LNCaP clone FGC (cell line): Measurements from ENCODE around the gene CIT.
A peak's percentile ranks its signal among the peaks of the same experiment; 100 is the strongest.

ENCODE experiments used
- DNase-seq: peaks from one replicate; pipeline ENCODE4 v3.0.0-alpha.2; 2011; ENCODE audit warnings: low read depth
- H3K4me3 ChIP-seq: 2 replicates; pipeline ENCODE4 v1.5.1; 2011; ENCODE audit warnings: mild to moderate bottlenecking, low read depth, low read length, control low read depth
- CTCF ChIP-seq: IDR thresholded peaks from 2 replicates; pipeline ENCODE4 v1.5.1; 2012; ENCODE audit warnings: mild to moderate bottlenecking; ENCODE audit not compliant: control insufficient read depth, insufficient read depth; ENCODE audit errors: extremely low read depth

CIT gene

DNA sequence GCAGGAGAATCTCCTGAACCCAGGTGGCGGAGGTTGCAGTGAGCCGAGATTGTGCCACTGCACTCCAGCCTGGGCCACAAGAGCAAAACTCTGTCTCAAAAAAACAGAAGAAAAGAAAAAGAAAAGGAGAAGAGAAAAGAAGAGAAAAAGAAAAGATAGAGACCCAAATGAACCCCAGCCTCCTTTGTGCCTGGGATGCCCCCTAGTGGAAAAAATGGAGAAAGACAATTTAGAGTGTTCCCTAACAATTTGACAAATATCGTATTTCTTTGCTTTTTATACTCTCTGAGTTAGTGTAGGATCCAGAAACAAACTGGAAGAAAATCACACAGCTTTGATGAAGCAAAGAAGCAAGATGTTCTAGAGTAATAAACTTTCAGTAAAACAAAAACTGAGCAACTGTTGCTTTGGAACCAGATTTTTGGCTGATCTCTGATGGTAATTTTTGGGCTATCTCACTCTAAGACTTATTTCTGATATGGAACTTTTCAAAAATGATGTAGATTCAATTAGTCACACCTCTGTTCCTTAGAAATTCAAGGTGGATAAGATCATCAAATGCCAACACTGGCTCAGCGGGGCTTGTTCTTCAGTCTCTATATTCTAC, 227.8 kb downstream of the CIT start:
- TF ChIP-seq CTCF, result peak; percentile 69
- no peak for DNase-seq
- H3K4me3 ChIP-seq, result no peak overlapping the region

DNA sequence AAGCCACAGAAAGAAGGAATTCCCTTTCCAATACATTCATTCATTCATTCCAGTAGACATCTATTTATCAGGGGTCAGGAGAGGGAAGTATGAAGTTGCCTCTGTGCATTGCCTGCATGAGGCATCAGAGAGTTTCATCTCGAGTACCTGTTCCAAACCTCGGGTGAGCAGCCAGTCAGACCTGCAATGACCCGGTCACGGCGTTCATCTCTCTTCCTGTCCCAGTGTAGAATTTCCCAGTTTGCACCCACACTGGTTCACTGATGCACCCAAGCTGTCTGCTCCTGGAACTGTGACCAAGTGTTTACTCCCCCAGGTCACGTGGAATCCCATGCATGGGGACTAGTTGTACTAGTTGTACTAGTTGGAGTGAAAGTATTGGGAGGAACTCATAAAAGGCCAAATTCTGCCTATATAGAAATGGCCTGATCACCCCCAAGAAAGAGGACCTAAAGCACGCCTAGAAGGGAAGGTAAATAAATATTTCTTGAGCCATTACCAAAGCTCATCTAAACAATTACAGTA, 231.5 kb downstream of the CIT start:
- no peak for DNase-seq
- TF ChIP-seq CTCF, result no peak

GRCh38 chr12:119644930-119645329, 232.2 kb downstream of the CIT start:
- no peak for TF ChIP-seq CTCF

More for the DNA sequence above, 231.5 kb downstream of the CIT start:
- H3K4me3 ChIP-seq, result no peak overlapping the region

DNA sequence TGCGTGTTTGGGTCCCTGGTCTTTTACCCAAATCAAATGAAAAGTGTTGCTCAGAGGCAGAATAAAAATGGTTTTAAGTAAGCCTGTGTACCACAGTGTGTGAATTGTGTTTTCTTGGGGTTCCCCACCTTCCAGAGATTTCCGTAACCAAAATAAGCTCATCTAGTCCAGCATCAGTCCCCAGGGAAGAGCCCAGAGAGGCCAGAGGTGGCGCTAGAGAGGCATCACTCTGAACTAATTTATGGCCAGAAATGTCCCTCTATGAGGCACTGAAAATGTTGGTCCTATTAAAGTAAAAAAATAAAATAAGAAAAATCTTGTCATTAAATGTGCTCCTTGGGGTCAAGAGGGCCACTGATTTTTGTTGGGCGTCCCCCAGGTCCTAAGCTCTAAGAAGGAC, 234.1 kb downstream of the CIT start:
- TF ChIP-seq CTCF, result no peak
- no peak for DNase-seq
- no peak overlapping the region for H3K4me3 ChIP-seq

More at GRCh38 chr12:119644930-119645329, 232.2 kb downstream of the CIT start:
- DNase-seq, result no peak
- no peak overlapping the region for H3K4me3 ChIP-seq
